Fibroblast of lung (primary cell): ENCODE results near the gene HECTD1. TPM values are rescaled to one million over a fixed set of nuclear protein-coding genes. Genes with fewer than 3 reads are reported as not detected.

ENCODE experiments used
- DNase-seq, 2 donors: peaks; one replicate each; pipeline versions ENCODE4 v3.0.0 to v3.0.0-alpha.2; 2010; ENCODE audit warnings: low read depth in 2 of 2
- H2AFZ ChIP-seq: 2 replicates; pipeline ENCODE4 v1.5.1; 2012; ENCODE audit warnings: low read length, control low read depth, inconsistent platforms
- H3K27ac ChIP-seq: 2 replicates; pipeline ENCODE4 v1.5.1; 2011; ENCODE audit warnings: low read length, control low read depth; ENCODE audit not compliant: insufficient read depth
- H3K27me3 ChIP-seq: 2 replicates; pipeline ENCODE4 v1.5.1; 2011; ENCODE audit warnings: mild to moderate bottlenecking, low read length; ENCODE audit not compliant: control insufficient read depth, insufficient read depth
- H3K36me3 ChIP-seq: 2 replicates; pipeline ENCODE4 v1.5.1; 2011; ENCODE audit warnings: low read length; ENCODE audit not compliant: control insufficient read depth, insufficient read depth
- H3K4me1 ChIP-seq: 2 replicates; pipeline ENCODE4 v1.5.1; 2011; ENCODE audit warnings: low read length; ENCODE audit not compliant: control insufficient read depth, insufficient read depth; ENCODE audit errors: extremely low read depth
- H3K4me2 ChIP-seq: 2 replicates; pipeline ENCODE4 v1.5.1; 2011; ENCODE audit warnings: low read length, control low read depth; ENCODE audit not compliant: insufficient read depth; ENCODE audit errors: extremely low read depth
- H3K4me3 ChIP-seq, 4 experiments: fragments of 200-600 bp in 1 of 4; sonication (generic) in 1 of 4; replicated peaks in 1 of 4; 2 replicates each; pipeline ENCODE4 v1.5.1; 2011 to 2016; ENCODE audit warnings: low read length in 4 of 4, low read depth in 3 of 4, mild to moderate bottlenecking in 3 of 4, control low read depth in 2 of 4, inconsistent platforms in 1 of 4, mixed read lengths in 1 of 4; ENCODE audit not compliant: insufficient read depth in 1 of 4; ENCODE audit errors: control extremely low read depth in 1 of 4
- H3K79me2 ChIP-seq: 2 replicates; pipeline ENCODE4 v1.5.1; 2012; ENCODE audit warnings: mild to moderate bottlenecking, low read length, inconsistent platforms; ENCODE audit not compliant: control insufficient read depth, insufficient read depth
- H3K9ac ChIP-seq: 2 replicates; pipeline ENCODE4 v1.5.1; 2011; ENCODE audit warnings: mild to moderate bottlenecking, low read length, control low read depth; ENCODE audit not compliant: insufficient read depth
- H3K9me3 ChIP-seq: 2 replicates; pipeline ENCODE4 v1.5.1; 2012; ENCODE audit warnings: low read depth, low read length; ENCODE audit not compliant: control insufficient read depth, insufficient read depth
- H4K20me1 ChIP-seq: 2 replicates; pipeline ENCODE4 v1.5.1; 2011; ENCODE audit warnings: low read length; ENCODE audit not compliant: control insufficient read depth, insufficient read depth; ENCODE audit errors: extremely low read depth
- EZH2 ChIP-seq: IDR thresholded peaks from 2 replicates; pipeline ENCODE4 v1.5.1; 2012; ENCODE audit warnings: low read length, control low read depth, mild to moderate bottlenecking; ENCODE audit errors: missing control alignments
- polyA plus RNA-seq, 2 donors: library from polyadenylated mRNA; depleted of rRNA in 1 of 2; stranded (reverse) in 1 of 2; unstranded in 1 of 2; fragments of >200 nt; gene quantifications; 2 replicates each; pipeline ENCODE4 v1.2.1, GENCODE V29; 2011 to 2012; ENCODE audit warnings: missing spikeins in 1 of 2
- total RNA-seq: library from RNA; depleted of rRNA; stranded (reverse); fragments of >200 nt; gene quantifications from 2 replicates; pipeline ENCODE4 v1.2.1, GENCODE V29; 2014
- TF ChIP-seq, protein P1 (sequence below), 2 donors: IDR thresholded peaks in 1 of 2; conservative IDR thresholded peaks in 1 of 2; 1 replicate in 1 of 2; 2 replicates in 1 of 2; pipeline ENCODE4 v1.5.1; 2011 to 2012; ENCODE audit warnings: low read length in 2 of 2, control low read depth in 1 of 2, inconsistent platforms in 1 of 2, low read depth in 1 of 2, mild to moderate bottlenecking in 1 of 2

HECTD1 gene
- total and polyA plus RNA-seq, 2 donors (not counting 1 experiment from before 2014, with no cell fraction given), result 135 to 534 TPM

DNA sequence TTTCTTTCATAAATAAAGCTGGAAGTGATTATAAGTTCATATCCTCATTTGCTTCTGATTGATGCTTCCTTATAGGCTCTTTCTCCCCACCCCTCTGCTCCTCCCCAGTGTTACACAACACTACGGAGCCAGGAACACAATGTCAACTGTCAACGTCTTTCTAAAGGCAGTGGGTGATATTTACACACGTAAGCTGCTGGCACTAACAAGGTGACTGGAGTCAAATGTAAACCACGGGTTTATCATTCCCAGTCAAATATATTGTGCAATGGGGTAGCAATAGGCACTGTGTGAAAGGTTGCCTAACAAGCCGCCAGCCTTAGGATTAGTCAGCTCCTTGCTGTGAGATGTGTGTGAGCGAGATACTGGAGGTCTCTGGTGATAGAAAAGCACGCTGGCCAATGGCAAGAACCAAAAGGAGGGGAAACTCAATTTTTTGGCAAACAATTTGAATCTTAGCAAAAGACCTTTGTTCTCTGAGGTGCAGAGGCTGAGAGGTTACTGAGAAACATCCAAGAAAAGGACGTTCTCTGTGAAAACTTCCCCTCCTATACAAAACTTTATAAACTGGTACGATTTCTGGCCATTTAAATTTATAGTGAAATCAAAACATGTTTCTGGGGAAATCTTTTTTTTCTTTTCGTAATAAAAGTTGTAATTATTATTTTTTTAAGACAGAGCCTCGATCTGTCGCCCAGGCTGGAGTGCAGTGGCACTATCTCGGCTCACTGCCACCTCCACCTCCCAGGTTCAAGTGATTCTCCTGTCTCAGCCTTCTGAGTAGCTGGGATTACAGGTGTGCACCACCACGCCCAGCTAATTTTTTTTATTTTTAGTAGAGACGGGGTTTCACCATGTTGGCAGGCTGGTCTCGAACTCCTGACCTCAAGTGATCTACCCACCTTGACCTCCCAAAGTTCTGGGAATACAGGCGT lies 22.3 kb upstream of the HECTD1 start:
- H3K27me3 ChIP-seq, result no peaks in the 10 kb centered on the region
- no peaks in the 10 kb centered on the region for H3K9me3 ChIP-seq
- H3K36me3 ChIP-seq, result no peaks in the 10 kb centered on the region
- no peak for TF ChIP-seq EZH2
- H3K27ac ChIP-seq, result peak overlapping the region; percentile 57
- H3K4me2 ChIP-seq, result peak overlapping the region; percentile 79
- no peaks in the 10 kb centered on the region for H3K79me2 ChIP-seq
- no peak overlapping the region for H2AFZ ChIP-seq
- peaks cover 2% of the 10 kb centered on the region for H3K4me1 ChIP-seq
- DNase-seq, result peak; percentile 92 to 100
- no peak overlapping the region for H3K9ac ChIP-seq
- H4K20me1 ChIP-seq, result no peaks in the 10 kb centered on the region
- peak overlapping the region in 1 of 4 experiments; percentile 5 for H3K4me3 ChIP-seq

DNA sequence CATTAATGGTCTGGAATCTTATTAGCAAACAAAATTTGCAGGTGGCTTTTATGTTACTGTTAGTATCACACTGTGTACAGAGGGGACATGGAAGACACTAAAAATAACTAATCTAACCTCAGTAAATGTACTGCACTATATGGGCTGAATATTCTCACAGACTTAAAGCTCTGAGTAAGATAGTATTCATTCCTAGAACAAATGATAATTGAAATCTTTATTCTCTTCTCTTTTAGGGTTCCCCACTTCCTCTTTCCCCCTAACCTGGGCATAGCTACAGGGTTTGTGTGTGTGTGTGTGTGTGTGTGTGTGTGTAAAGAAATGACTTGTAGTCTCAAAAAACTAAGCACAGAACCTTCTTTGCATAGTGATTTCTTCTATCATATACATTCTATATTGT lies 21.4 kb upstream of the HECTD1 start:
- H3K4me2 ChIP-seq, result peak overlapping the region; percentile 79

DNA sequence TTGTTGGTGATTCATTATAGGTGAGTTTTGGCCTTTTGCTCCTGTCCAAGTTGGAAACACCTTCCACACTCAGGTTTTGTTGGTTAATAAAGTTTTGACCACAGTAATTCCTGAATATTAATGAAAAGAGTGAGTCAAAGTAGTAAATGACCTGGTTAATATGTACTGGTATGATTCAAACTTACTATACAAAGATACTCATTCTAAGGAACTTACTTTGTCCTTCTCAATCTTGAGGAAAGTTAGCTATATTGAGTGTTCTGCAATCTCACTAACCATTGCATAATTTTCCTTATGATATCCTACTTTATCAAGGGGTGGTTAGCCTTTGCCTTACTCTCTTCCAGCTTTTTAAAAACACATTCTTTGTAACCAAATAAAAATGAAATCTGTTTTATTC lies 20.9 kb upstream of the HECTD1 start:
- no peaks in the 10 kb centered on the region for H3K36me3 ChIP-seq
- no peaks in the 10 kb centered on the region for H3K79me2 ChIP-seq
- no peak for TF ChIP-seq EZH2
- no peak overlapping the region for H3K4me3 ChIP-seq
- H3K9ac ChIP-seq, result no peak overlapping the region
- no peaks in the 10 kb centered on the region for H4K20me1 ChIP-seq
- H3K27ac ChIP-seq, result no peak overlapping the region
- H3K4me2 ChIP-seq, result no peak overlapping the region
- no peaks in the 10 kb centered on the region for H3K9me3 ChIP-seq
- H2AFZ ChIP-seq, result no peak overlapping the region
- DNase-seq, result peak; percentile 9 to 51
- no peaks in the 10 kb centered on the region for H3K27me3 ChIP-seq
- peaks cover 2% of the 10 kb centered on the region for H3K4me1 ChIP-seq

More for the DNA sequence above, 21.4 kb upstream of the HECTD1 start:
- Histone ChIP-seq H3K4me3 (no peak overlapping the region), H3K4me1 (peaks cover 2% of the 10 kb centered on the region), H3K27me3 (no peaks in the 10 kb centered on the region), H3K27ac (no peak overlapping the region), H4K20me1 (no peaks in the 10 kb centered on the region), H2AFZ (no peak overlapping the region), H3K79me2 (no peaks in the 10 kb centered on the region), H3K9ac (no peak overlapping the region), H3K36me3 (no peaks in the 10 kb centered on the region), H3K9me3 (no peaks in the 10 kb centered on the region)
- DNase-seq, result peak in 1 of 2 donors; percentile 28
- TF ChIP-seq EZH2, result no peak
- TF ChIP-seq, protein P1, sequence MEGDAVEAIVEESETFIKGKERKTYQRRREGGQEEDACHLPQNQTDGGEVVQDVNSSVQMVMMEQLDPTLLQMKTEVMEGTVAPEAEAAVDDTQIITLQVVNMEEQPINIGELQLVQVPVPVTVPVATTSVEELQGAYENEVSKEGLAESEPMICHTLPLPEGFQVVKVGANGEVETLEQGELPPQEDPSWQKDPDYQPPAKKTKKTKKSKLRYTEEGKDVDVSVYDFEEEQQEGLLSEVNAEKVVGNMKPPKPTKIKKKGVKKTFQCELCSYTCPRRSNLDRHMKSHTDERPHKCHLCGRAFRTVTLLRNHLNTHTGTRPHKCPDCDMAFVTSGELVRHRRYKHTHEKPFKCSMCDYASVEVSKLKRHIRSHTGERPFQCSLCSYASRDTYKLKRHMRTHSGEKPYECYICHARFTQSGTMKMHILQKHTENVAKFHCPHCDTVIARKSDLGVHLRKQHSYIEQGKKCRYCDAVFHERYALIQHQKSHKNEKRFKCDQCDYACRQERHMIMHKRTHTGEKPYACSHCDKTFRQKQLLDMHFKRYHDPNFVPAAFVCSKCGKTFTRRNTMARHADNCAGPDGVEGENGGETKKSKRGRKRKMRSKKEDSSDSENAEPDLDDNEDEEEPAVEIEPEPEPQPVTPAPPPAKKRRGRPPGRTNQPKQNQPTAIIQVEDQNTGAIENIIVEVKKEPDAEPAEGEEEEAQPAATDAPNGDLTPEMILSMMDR (conservative IDR thresholded peaks at IDR 0.05 in 1 of 2, IDR thresholded peaks at IDR 0.05 in 1 of 2; ENCODE audit: low read depth in 1 of 2, low read length in 2 of 2), result no peak

DNA sequence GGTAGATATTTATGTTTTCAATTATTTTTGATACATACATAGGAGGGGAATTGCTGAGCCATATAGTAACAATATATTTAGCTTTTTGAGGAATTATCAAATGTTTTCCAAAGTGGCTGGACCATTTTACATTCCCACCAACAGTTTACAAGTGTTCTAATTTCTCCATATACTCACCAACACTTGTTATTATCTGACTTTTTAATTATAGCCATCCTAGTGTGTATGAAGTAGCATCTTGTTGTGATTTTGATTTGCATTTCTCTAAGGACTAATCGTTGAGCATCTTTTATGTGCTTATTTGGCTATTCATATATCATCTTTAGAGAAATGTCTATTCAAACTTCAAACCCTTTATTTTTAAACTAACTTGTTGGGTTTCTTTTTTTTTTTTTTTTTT lies 17.2 kb upstream of the HECTD1 start:
- no peak for DNase-seq
- TF ChIP-seq EZH2, result no peak

More for the DNA sequence above, 17.2 kb upstream of the HECTD1 start:
- H3K36me3 ChIP-seq, result no peaks in the 10 kb centered on the region
- no peaks in the 10 kb centered on the region for H3K27me3 ChIP-seq
- H4K20me1 ChIP-seq, result no peaks in the 10 kb centered on the region
- H3K9me3 ChIP-seq, result no peaks in the 10 kb centered on the region
- no peak overlapping the region for H3K9ac ChIP-seq
- no peak overlapping the region for H2AFZ ChIP-seq
- no peak overlapping the region for H3K4me2 ChIP-seq
- H3K4me3 ChIP-seq, result no peak overlapping the region
- no peaks in the 10 kb centered on the region for H3K79me2 ChIP-seq
- H3K4me1 ChIP-seq, result peaks cover 2% of the 10 kb centered on the region
- no peak overlapping the region for H3K27ac ChIP-seq
